Measurements from ENCODE around the gene ABCA1.
A peak's percentile ranks its signal among the peaks of the same experiment; 100 is the strongest.

The ABCA1 gene

DNA sequence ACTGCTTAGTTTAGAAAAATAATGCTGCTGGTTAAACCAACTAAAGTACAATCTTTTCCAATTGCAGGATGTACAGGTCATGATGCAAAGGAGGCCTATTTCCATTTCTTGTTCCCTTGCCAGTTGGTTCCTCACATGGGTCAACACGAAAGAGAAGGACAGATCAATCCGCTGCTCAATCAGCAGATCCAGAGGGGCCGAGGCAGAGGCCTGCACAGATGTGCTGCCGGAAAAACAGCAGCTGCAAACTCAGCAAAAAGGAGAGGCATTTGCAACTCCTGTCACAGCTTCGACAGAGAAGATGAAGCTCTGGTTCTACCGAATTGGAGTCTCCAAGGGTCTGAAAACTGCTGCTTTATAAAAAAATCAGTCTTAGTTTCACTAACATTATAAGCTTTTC is 94.3 kb downstream of the ABCA1 start:
- no peak for DNase-seq

DNA sequence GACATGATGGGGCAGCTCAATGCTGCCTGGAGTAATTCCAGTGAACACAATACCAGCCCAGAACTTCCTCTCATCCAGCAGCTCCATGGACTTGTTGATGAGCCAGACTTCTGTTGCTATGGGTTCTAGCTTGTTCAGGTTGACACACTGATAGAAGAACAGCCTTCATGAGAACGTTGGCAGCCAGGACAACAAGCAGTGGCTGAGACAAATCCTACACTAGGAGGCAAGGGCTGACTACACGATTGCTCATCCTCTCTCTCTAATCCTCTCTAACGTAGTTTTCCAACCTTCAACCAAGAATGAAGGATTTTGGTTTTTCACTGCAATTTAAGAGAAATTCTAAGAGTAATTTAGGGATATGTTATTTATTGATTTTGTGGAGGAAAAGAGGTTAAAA is 96.3 kb downstream of the ABCA1 start:
- no peak for DNase-seq

DNA sequence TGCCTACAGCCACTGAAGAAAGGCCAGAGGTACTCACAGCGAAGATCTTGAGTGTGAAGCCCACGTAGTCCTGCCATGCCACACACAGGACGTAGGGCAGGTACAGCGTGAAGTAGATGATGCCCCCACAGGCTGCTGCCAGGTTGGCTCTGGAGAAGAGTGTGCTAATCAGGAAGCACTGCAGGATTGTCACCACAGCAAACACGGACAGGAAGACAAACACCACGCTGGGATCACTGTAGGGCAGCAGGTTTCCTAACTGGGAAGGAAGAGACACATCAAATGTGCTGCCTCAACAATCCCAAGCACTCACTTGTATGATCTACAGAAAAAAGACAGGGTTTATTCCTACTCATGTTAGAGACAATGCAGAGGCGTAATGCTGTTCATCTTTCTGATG is 101.0 kb downstream of the ABCA1 start:
- DNase-seq = no peak

DNA sequence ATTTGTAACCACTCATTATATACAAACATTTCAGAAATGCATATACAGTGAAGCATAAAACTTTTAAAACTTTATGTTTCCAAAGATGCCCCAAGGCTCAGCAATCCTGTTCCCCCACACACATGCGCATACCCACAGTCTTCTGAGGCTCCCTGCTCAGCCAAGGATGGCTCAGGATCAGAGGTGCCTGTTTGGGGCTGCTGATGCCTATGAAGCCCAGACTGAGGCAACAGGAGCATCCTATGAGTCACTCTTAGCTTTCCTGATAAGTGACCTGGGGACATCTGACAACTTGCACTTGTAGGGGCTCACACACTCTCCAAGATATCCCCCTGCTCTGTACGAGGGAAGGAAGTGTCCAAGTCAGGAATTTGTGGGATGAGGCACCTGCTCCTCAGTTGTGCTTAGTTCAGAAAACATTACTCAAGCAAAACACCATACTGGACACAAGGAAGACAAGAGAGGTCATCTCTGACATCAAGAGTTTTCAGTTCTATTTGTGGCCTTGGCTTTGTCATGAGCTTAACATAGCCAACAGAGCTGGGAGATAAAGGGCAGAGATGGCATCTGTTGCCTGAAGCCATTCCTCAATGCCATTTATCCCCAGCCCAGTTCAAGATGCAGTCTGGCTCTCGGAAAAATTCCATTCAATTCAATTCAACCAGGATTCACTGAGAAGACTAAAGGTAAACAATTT is 101.7 kb downstream of the ABCA1 start:
- DNase-seq = no peak

DNA sequence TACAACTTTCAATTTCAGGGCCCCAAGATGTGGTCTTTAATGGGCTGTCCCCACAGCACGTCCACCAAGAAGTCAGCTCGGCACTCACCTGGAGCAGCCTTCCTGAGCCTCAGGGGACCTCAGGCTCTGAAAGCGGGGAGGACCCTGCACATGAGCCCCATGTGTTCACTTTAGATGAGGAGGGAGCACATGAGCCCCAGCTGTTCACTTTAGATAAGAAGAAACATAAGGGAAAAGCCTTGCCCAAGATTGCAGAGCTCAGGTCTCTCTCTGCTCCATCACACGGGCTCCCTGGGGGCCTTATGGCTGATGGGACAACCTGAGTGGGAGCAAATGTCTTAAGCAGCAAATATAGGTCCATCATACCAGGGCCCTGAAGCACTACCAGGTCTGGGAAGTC is 107.6 kb downstream of the ABCA1 start:
- no peak for DNase-seq

DNA sequence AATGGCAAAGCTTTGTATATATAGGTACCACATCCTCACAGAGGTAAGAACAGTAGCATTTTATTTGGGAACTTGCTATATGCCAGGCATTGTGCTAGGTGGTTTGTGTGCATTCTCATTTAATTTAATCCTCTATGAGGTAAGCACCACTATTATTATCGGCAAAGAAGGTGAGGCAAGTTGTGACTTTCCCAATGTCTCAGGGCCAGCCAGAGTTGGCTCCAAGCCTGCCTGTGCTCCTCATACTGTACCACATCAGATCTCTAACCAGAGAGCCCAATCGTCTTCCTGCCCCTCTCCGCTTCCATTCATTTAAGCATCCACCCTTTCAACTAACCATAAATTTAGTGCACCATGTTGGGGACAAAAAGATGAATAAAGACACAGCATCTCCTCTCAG is 108.9 kb downstream of the ABCA1 start:
- no peak for DNase-seq

DNA sequence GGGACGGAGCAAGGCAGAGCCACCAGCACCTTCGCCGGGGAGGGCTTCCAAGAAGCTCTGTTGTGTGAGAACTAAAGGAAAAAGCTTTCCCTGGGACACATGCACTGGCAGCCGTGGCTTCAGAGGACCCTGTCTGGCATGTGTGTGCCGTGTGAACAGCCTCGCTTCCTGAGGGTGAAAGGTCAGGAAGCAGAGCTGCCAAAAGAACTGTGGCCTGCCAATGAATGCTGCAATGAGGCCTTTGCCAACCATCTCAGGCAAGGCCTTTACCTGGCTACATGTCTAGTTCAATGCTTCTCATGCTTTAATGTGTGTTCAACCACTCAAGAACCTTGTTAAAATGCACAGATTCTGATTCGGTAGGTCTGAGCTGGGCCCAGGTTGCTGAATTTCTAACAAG is 110.5 kb downstream of the ABCA1 start:
- DNase-seq = no peak

DNA sequence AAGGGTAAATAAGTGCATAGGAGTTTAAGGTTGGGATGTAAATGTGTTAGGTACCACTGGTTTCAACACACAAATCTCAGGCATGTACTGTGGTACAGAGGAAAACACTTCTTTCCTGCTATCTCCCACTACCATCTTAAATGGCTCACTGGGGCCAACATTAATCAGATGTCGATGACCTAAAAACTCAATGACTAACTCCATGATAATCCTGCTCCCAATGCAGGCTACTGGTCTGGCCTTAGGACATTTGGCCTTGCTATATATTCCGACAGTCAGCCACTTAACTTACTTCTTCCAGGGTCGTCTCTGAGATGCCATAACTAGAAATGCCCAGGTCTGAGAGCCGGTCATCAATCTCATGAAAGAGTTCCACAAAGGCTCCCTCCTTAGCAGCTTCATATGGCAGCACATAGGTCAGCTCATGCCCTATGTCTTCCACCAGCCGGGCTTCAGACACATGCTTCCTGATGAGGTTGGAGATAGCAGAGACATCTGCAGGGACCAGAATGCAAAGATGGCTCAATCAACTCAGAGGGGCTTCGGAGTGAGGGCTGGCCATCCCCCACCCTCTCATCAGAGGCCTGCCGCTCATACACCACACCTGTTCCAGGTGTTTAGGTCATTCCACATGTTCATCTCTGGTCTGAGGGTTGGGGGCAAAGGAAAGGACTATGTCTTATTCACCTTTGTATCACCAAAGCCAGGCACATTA is 111.9 kb downstream of the ABCA1 start:
- DNase-seq = no peak

DNA sequence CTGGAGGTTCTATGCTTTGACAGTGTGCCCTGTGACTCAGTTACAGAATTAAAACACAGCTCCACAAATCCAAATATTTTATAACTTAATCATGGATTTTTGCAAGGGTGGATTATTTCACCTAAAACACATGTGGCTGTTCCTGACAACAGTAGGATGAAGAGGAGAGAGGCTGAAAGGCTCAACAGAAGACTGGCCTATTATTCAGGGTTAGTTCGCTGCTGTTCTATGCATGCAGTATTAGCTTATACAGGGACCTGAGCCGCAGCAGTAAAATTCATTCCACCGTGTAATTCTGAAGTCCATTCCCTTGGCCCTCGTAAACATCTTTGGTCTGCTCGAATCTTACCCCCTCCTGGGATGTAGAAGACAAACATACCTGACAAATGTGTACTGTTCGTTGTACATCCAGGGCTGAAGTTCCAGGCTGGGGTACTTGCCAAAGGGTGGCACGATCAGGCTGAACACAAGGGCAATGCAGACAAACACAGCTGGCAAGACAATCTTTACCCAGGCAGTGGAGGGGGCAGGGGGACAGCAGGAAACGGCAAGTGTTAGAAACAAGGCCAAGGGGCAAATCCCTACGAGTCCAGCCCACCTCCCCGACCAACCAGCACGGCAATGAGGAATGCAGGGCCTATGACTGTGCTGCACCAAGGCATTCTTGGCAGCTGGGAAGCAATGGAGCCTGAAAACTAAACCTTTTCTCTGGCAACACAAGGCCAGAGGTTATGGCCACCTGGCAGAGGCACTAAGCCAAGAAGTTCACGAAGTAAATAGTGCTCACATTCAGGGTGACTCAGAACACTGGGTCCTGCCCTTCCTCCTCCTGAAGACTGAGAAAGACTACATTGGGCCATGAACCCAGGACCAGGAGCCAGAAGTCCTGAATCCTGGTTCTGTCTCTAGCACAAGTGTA is 117.3 kb downstream of the ABCA1 start:
- peak; percentile 31 for DNase-seq

DNA sequence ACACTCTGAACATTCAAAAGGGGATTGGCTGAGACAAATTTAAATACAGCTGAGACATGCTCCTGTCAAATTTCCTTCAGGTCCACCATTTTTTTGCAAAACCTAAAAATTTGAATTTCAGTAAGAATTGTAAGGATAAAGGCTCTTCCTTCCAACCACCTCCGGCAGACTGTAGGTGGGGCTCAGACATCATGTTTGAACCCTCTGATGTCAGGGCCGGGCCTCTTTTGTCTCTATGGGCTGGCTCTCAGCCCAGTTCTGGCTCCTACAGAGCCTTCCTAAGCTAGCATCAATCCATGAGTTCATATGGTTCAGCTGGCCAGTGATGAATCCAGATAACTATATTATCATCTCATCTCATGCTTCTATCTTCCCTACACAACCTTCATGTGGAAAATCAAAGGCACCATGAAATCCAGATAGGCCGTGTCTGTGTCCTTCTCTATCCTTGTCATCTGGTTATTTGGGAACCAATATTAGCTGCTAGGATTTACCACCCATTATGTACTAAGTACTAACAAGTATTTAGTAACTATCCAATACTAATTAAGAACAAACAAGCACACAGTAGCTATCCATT is 119.8 kb downstream of the ABCA1 start:
- no peak for DNase-seq

DNA sequence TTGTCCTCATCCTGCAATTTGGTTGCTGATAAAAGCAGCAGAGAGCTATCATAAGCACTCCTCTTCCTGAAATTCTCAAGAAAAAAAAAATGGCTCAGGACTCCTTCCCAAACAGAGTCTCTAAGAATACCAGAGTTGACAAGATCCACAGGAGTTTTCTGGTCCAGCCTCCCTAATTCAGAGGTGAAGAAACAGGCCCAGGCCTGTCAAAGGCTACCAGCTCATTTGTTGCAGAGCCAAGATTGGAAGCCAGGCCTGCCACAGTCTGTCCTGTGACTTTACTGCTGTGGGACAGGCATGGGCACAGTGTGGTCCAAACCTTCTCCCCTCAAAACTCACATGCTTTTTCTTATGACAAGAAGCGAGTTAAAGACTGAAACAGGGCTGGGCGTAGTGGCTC is 122.5 kb downstream of the ABCA1 start:
- DNase-seq = no peak

DNA sequence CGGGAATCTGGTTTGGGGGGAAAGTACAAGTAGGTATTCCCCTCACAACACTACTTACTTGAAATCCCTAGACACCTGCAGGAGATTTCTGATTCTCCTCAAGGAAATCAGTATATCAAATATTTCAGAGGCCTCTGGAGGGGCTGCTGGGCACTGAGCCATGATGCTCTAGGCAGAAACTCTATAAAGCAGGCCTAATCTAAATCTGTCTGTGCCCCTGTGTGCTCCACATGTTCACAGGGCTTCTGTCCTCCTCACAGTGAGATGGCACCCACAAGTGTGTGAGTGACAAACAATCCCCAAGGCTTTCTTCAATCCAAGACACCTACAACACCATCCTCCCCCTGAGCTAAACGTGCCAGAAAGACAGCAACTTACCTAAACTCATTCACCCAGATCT is 125.0 kb downstream of the ABCA1 start:
- no peak for DNase-seq

DNA sequence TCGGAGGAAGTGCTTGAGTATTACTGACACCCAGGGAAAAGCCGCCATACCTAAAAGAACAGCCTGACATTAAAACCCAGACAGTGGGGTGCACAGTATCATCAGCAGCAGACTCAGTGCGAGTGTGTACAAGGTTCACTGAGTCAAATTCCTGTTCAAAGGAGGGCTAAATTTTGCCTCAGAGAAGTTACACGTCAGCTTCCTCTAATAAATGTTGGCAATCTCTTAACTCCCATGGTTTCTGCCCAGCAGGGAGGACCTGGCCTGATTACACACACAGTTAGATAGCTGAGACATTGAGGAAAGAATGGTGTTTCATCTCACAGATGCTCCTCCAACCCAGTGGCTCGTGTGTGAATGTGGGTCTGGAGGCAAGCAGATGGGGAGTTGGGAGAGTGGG is 125.8 kb downstream of the ABCA1 start:
- DNase-seq = no peak

DNA sequence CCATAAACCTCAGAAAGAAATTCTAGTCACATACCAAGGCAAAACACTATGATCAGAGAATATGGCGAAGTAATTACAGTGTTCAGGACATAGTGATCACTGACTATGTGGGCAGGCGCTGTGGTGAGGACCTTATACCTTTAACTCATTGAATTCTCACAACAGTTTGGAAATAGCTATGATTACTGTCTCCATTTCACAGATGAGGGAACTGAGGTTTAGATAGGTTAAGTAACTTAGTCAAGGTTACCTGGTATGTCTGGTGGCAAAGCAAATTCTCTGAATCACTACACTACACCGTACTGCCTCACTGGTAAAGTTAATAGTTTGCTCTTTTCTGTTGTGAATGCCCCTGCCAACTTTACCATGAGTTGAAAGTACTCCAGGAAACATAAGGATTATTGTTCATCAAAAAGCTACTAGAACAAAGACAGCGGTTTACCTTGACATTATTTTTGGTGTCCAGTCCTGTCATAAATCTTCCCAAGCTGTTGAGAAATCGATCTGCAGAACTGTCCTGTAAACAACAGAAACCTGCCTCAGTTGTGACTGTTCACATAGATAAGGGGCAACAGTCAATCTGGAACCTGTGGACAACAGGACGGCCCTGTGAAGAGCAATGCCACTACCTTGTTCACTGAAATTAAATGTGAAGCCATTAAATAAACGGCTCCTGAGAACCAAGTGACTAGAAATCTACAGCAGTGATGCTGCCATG is 127.7 kb downstream of the ABCA1 start:
- no peak for DNase-seq

DNA sequence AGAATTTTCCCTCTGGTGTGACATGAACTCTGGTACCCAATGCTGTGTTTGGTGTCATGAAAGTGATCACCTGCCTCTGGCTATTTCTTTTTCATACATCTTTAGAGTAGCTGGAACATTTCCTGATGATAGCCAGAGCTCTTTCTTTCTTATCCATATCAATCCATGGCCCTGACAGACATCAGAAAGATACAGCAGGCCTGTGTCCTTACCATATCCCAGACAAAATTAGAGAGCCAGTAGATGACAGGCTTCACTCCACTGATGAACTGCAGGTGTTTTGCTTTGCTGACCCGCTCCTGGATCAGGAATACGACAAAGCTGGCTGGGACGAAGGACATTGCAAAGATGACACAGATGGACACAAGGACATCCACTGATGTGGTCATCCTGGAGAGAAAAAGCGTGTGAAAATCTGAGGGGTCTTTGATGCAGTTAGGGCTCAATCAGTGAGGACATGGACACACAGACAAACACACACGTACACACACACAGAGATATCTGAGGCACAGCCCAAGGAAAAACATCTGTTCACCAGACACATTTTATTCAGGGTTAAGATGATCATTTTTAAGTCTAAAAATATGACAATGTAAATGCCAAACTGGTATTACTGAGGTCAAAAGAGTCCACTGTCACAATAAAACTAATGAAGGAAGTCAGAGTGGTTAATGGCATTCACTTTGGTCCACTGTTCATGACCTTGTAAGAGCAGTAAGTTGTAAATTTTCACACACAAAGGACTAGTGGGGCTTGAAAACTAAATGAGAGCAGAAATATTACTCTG is 129.6 kb downstream of the ABCA1 start:
- no peak for DNase-seq

DNA sequence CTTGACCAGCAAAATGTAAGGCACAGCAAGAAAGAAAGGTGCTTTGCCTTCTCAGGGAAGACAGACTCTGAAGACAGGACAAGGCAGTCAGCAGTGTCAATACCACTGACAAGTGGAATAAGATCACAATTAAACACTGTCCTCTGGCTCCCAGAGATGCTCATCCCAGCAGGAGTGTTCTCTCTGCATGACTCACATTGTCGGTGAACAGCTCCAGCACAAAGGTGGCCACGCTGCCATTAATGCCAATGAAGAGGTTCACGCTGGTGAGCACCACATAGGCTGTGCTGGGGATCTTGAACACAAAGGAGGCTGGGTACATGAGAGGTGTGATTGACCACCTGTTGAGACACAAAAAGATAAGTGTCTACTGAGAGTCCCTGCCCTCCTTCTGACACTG is 132.1 kb downstream of the ABCA1 start:
- no peak for DNase-seq

DNA sequence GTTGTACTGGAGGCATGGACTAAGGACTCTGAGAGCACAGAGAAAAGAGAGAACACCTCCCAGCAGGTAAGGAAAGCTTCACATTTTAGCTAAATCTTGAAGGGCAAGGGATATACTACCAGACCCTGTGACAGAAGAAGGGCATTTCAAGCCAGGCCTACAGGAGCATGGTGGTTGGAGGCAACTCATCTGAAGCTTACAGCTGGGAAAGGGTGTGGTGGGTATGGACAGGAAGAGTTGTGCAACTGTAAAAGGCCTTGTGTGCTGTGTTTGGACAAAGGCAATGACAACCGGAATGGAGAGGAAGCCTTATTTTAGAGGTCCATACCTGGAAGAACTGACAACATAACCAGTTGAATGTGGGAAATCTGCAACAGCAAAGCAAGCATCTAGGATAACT is 132.9 kb downstream of the ABCA1 start:
- no peak for DNase-seq

DNA sequence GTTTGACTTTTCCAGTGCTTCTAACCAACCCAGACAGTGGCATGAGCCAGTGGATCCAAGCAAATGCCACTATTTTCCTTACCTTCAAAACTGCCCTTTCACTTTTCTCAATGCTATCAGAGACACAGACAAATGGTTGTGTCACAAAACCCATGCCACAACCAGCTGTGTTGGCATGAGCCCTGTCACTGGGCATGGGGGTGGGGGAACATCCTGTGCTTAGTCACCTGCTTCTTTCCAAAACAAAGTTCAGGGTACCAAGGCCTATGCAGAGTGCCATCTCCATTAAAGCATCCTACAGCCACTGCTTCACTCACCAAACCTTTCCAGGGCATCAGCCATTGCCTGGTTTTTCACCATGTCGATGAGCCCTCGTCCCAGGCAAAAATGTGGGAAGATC is 133.9 kb downstream of the ABCA1 start:
- DNase-seq = no peak

DNA sequence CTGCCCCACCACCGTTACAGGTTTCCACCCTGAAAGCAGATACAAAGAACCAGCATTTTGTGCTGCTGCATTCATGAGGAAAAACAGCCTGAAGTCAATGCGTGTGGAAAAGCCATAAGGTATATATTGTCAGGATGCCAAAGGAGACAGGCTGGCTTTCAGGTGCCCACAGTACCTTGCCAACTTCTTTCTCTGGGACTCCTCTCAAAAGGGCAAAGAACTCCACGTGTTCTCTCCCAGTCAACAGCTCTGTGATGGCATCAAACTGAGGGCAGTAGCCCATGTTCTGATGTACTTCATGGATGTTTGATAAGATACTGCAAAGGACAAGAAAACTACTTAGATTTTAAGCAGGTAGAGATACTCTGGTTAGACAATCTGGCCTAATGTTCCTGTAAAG is 139.7 kb downstream of the ABCA1 start:
- no peak for DNase-seq

DNA sequence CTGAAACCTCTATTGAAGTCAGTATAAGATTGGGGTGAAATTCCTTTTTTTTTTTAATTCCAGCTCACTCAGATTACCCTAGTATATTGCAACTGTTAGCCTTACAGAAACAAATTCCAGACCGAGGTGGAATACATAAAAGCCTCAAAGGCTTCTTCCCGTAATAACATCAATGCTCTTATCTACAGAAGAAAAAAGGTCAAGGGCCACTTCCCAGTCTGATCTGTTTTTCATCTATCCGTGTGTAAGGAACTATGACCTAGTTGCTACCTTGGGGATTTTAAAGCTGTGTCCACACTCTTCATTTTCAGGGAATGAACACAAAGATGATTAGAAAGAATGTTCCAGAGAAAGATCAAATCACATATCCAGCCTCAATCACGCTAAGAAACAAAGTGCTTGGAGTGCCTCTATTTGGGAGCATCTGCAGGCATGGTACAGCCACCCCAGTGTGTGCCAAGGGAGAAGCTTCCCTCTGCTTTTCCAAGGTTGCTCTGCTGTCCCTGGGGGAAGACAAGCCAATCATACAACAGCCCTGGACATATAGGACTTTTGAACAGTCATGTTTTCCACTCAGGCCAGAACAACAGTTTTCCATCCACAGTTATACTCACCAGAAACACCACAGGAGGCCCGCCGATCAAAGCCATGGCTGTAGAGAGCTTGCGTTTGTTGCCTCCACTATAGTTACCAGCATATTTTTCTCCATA is 140.5 kb downstream of the ABCA1 start:
- no peak for DNase-seq

DNA sequence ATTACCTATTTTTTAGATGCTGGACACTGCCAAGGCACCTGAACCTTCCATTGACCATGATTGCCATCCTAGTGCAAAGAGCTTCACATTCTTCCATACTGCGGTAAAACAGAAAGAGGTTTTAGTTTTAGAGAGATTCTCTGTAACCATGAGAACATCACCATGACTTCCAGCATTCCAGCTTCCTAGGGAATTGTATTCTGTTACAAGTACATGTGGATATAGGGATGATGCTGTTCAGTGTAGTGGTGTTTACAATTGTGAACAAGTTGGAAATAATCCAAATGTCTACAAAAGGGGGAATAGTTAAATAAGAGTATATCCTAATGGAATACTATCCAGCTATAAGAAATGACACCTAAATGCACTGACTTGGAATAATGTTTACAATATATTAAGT is 141.7 kb downstream of the ABCA1 start:
- no peak for DNase-seq

Measured in NCI-H526 treated with DMSO at 0.1 percent for 48 hours (cell line).